ENCODE results near the gene CARD11. TPM values are rescaled to one million over a fixed set of nuclear protein-coding genes. Genes with fewer than 3 reads are reported as not detected.
A peak's percentile ranks its signal among the peaks of the same experiment; 100 is the strongest.

CARD11 gene
- total and polyA plus RNA-seq, 5 experiments from 2014 or later = 10.8 to 109 (median 40.2) TPM

DNA sequence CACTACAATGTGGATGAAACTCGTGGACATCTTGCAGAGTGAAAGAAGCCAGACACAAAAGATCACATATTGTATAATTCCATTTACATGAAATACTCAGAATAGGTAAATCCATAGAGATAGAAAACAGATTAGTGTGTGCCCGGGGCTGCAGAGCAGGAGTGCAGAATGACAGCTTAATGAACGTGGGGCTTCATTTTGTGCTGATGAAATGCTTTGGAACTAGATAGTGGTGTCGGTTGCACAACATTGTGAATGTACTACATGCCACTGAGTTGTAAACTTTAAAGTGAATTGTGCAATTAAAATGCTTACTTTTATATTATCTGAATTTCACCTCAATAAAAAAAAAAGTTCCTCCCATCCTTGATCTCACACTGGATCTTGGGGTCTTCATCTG is 31.8 kb upstream of the CARD11 start:
- ATAC-seq = no peak
- no peak for DNase-seq
- no peak overlapping the region for H3K4me3 Mint-ChIP-seq
- H3K36me3 Mint-ChIP-seq = peaks cover 0 to 12% (median 8%) of the 10 kb centered on the region in 3 donors
- no peak overlapping the region for H3K27ac Mint-ChIP-seq
- POLR2A ChIA-PET = no interaction called here
- H3K4me1 Mint-ChIP-seq = peaks cover 10 to 37% (median 24%) of the 10 kb centered on the region in 4 donors
- H3K27me3 Mint-ChIP-seq = no peaks in the 10 kb centered on the region
- peaks cover 0 to 13% (median 8%) of the 10 kb centered on the region in 9 donors for H3K9me3 Mint-ChIP-seq

- Mint-ChIP-seq H3K4me1 (peaks cover 20 to 47% (median 34%) of the 10 kb centered on the region in 4 donors), H3K27me3 (no peaks in the 10 kb centered on the region), H3K4me3 (no peak overlapping the region), H3K36me3 (peaks cover 0 to 13% (median 13%) of the 10 kb centered on the region in 3 donors), H3K27ac (peak overlapping the region in 3 of 10 donors; percentile 29 to 60 (median 53)), H3K9me3 (peaks cover 0 to 18% (median 10%) of the 10 kb centered on the region in 9 donors)
- DNase-seq = no peak
- POLR2A ChIA-PET = interaction anchor here (0.6 to 1.3 kb wide), 3 partner anchors 12 to 198 kb away, joined by 3 to 4 read pairs (median 3); no protein-coding TSS in a partner anchor
- no peak for ATAC-seq
Observed at GRCh38 chr7:3074459-3074821, 30.8 kb upstream of the CARD11 start.

DNA sequence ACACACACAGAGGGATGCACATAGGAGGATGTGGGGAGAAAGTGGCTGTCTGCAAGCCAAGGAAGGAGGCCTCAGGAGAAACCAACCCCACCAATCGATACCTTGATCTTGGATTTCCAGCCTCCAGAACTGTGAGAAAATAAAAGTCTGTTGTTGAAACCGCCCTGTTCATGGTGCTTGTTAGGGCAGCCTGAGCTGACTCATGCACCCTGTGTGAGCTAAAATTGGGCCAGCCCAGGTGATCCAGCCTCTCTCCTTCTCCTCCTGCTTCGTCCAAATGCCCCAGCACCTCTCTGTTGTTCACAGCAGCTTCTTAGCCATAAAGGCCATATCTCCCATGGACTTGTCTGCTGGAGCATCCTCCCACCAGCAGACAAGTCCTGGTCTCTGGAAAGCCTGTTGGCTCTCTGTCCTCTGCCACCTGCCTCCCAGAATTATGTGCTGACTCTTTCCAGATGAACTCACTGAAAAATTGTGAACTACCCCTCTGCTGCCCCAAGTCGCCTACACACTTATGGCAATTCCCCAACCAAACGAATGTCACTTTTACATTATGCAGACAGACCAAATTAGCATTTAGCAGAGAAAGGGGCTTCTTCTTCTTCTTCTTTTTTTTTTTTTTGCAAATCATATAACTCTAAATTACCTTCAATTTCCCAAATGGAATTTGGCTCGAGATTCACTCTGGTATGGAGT is 30.2 kb upstream of the CARD11 start:
- H3K4me3 Mint-ChIP-seq = no peak overlapping the region
- ATAC-seq (no peak), DNase-seq (no peak)
- H3K9me3 Mint-ChIP-seq = peaks cover 0 to 18% (median 10%) of the 10 kb centered on the region in 9 donors
- POLR2A ChIA-PET = interaction anchor here (0.7 to 1.3 kb wide), 2 partner anchors 11 to 197 kb away, joined by 3 read pairs; no protein-coding TSS in a partner anchor
- peaks cover 0 to 13% (median 13%) of the 10 kb centered on the region in 3 donors for H3K36me3 Mint-ChIP-seq
- no peaks in the 10 kb centered on the region for H3K27me3 Mint-ChIP-seq
- H3K27ac Mint-ChIP-seq = peak overlapping the region in 5 of 10 donors; percentile 29 to 60 (median 53)
- H3K4me1 Mint-ChIP-seq = peaks cover 25 to 52% (median 37%) of the 10 kb centered on the region in 4 donors

DNA sequence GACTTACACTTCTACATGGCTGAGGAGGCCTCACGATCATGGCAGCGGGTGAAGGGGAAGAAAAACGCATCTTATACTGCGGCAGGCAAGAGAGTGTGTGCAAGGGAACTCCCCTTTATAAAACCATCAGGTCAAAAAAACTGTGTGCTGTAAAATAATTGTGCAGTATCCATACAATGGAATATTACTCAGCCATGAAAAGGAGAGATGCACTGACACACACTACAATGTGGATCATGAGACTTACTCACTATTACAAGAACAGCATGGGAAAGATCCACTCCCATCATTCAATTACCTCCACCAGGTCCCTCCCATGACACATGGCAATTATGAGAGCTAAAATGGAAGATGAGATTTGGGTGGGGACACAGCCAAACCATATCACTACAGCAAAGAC is 27.2 kb upstream of the CARD11 start:
- Mint-ChIP-seq H3K4me1 (peaks cover 35 to 79% (median 62%) of the 10 kb centered on the region in 4 donors), H3K9me3 (peaks cover 0 to 16% (median 6%) of the 10 kb centered on the region in 9 donors), H3K4me3 (no peak overlapping the region), H3K27ac (peak overlapping the region in 6 of 10 donors; percentile 53 to 90 (median 77)), H3K27me3 (no peaks in the 10 kb centered on the region), H3K36me3 (peaks cover 0 to 13% (median 13%) of the 10 kb centered on the region in 3 donors)
- DNase-seq (no peak), ATAC-seq (no peak)
- POLR2A ChIA-PET = interaction anchor here (7.9 kb wide), 1 partner anchor 22 kb away, joined by 86 read pairs; no protein-coding TSS in a partner anchor

- peaks cover 0 to 13% (median 13%) of the 10 kb centered on the region in 3 donors for H3K36me3 Mint-ChIP-seq
- H3K27me3 Mint-ChIP-seq = no peaks in the 10 kb centered on the region
- peak in 3 of 10 donors; percentile 23 to 41 (median 27) for DNase-seq
- H3K4me1 Mint-ChIP-seq = peaks cover 45 to 89% (median 72%) of the 10 kb centered on the region in 4 donors
- H3K4me3 Mint-ChIP-seq = peak overlapping the region; percentile 56 to 82 (median 70)
- peak in 1 of 2 donors; percentile 45 for ATAC-seq
- POLR2A ChIA-PET = interaction anchor here (0.9 to 7.9 kb wide), 6 partner anchors 10 to 85 kb away, joined by 3 to 86 read pairs (median 4); no protein-coding TSS in a partner anchor
- peak overlapping the region; percentile 69 to 96 (median 89) for H3K27ac Mint-ChIP-seq
- peaks cover 0 to 13% (median 5%) of the 10 kb centered on the region in 9 donors for H3K9me3 Mint-ChIP-seq
Observed at GRCh38 chr7:3069771-3070449, 26.2 kb upstream of the CARD11 start.

- POLR2A ChIA-PET = interaction anchor here (0.6 to 7.9 kb wide), 4 partner anchors 12 to 378 kb away, joined by 3 to 86 read pairs (median 4); no protein-coding TSS in a partner anchor
- peaks cover 0 to 13% (median 5%) of the 10 kb centered on the region in 9 donors for H3K9me3 Mint-ChIP-seq
- peaks cover 43 to 93% (median 80%) of the 10 kb centered on the region in 4 donors for H3K4me1 Mint-ChIP-seq
- ATAC-seq (no peak), DNase-seq (no peak)
- H3K27me3 Mint-ChIP-seq = no peaks in the 10 kb centered on the region
- peak overlapping the region in 9 of 10 donors; percentile 49 to 81 (median 68) for H3K4me3 Mint-ChIP-seq
- peaks cover 0 to 13% (median 13%) of the 10 kb centered on the region in 3 donors for H3K36me3 Mint-ChIP-seq
- H3K27ac Mint-ChIP-seq = peak overlapping the region; percentile 69 to 96 (median 89)
Observed at GRCh38 chr7:3068530-3068929, 24.9 kb upstream of the CARD11 start.

DNA sequence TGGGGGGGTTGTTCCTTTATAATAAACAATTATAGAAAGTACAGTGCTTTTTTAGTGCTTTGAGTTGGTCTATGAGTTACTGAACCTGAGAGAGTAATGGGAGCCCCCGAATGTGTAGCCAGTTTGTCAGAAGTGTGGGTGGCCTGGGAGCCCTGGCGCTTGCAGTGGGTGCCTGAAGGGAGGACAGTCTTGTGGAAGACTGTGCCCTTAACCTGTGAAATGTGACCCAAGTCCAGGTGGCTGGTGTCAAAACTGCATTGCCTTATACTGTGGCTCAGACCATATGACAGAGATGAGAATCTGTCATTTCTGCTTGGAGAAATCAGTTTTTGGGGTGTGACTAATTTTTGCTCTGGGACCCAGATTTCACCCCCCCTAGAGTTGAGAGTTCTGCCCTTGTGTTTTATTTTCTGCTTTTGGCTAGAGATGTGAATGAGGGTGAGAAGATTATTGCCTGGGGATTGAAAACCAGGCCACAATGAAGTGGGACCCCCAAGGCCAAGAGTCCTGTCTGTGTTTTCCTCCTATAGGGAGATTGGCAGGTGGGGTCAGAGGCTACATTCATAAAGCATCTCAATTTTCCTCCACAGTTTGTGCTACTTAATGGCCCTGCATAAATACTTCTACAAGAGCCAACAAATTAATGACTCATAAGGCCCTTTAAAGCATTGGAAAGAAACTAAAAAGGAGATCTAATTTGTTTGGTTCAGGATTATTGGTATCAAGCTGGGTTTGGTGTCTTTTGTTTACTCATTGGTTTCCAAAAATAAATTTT is 24.1 kb upstream of the CARD11 start:
- ATAC-seq (no peak), DNase-seq (no peak)
- Mint-ChIP-seq H3K9me3 (peaks cover 0 to 13% (median 5%) of the 10 kb centered on the region in 9 donors), H3K4me3 (peak overlapping the region in 5 of 10 donors; percentile 1 to 62 (median 36)), H3K4me1 (peaks cover 51 to 95% (median 86%) of the 10 kb centered on the region in 4 donors), H3K36me3 (peaks cover 0 to 13% (median 13%) of the 10 kb centered on the region in 3 donors), H3K27ac (peak overlapping the region; percentile 16 to 94 (median 81)), H3K27me3 (no peaks in the 10 kb centered on the region)
- POLR2A ChIA-PET = interaction anchor here (0.9 to 7.9 kb wide), 4 partner anchors 13 to 26 kb away, joined by 3 to 86 read pairs (median 3); partner anchors contain the start of gene CARD11

- peak overlapping the region in 7 of 10 donors; percentile 2 to 68 (median 50) for H3K4me3 Mint-ChIP-seq
- DNase-seq (no peak), ATAC-seq (no peak)
- H3K36me3 Mint-ChIP-seq = peaks cover 0 to 13% (median 13%) of the 10 kb centered on the region in 3 donors
- H3K27ac Mint-ChIP-seq = peak overlapping the region in 9 of 10 donors; percentile 63 to 94 (median 83)
- POLR2A ChIA-PET = interaction anchor here (0.9 to 7.9 kb wide), 4 partner anchors 23 to 85 kb away, joined by 3 to 86 read pairs (median 3); partner anchors contain the start of gene CARD11
- peaks cover 52 to 97% (median 86%) of the 10 kb centered on the region in 4 donors for H3K4me1 Mint-ChIP-seq
- no peaks in the 10 kb centered on the region for H3K27me3 Mint-ChIP-seq
- H3K9me3 Mint-ChIP-seq = peaks cover 0 to 13% (median 5%) of the 10 kb centered on the region in 9 donors
Observed at GRCh38 chr7:3067193-3067592, 23.5 kb upstream of the CARD11 start.

DNA sequence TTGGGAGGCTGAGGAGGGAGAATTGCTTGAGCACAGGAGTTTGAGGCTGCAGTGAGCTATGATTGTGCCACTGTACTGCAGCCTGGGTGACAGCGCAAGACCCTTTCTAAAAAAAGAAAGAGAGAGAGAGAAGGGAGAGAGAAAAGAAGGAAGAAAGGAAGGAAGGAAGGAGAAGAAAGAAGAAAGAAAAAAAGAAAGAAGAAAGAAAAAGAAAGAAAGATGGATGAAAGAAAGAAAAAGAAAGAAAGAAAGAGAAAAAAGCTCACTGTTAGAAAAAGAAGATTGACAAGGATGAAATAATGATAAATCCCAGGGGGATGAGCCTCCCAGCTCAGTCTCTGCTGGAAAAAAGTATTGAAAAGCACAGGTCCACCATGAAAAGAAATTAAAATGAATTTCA is 22.8 kb upstream of the CARD11 start:
- H3K4me3 Mint-ChIP-seq = peak overlapping the region in 6 of 10 donors; percentile 11 to 87 (median 71)
- H3K9me3 Mint-ChIP-seq = peaks cover 0 to 12% (median 5%) of the 10 kb centered on the region in 9 donors
- POLR2A ChIA-PET = interaction anchor here (0.9 to 7.9 kb wide), 5 partner anchors 23 to 85 kb away, joined by 3 to 86 read pairs (median 3); partner anchors contain the start of gene CARD11
- H3K27ac Mint-ChIP-seq = peak overlapping the region in 9 of 10 donors; percentile 35 to 95 (median 85)
- ATAC-seq = no peak
- no peak for DNase-seq
- peaks cover 0 to 13% (median 12%) of the 10 kb centered on the region in 3 donors for H3K36me3 Mint-ChIP-seq
- H3K27me3 Mint-ChIP-seq = no peaks in the 10 kb centered on the region
- H3K4me1 Mint-ChIP-seq = peaks cover 53 to 95% (median 86%) of the 10 kb centered on the region in 4 donors

GRCh38 chr7:3065724-3066143 is 22.1 kb upstream of the CARD11 start:
- no peaks in the 10 kb centered on the region for H3K27me3 Mint-ChIP-seq
- H3K4me3 Mint-ChIP-seq = peak overlapping the region; percentile 39 to 87 (median 72)
- peak overlapping the region; percentile 85 to 95 (median 92) for H3K27ac Mint-ChIP-seq
- POLR2A ChIA-PET = interaction anchor here (0.6 to 7.9 kb wide), 11 partner anchors 22 to 423 kb away, joined by 3 to 86 read pairs (median 5); partner anchors contain the start of gene CARD11
- peaks cover 0 to 6% (median 5%) of the 10 kb centered on the region in 3 donors for H3K36me3 Mint-ChIP-seq
- H3K4me1 Mint-ChIP-seq = peaks cover 51 to 88% (median 81%) of the 10 kb centered on the region in 4 donors
- peak; percentile 25 to 78 (median 53) for DNase-seq
- peak; percentile 51 to 56 for ATAC-seq
- H3K9me3 Mint-ChIP-seq = peaks cover 0 to 8% (median 0%) of the 10 kb centered on the region in 9 donors

DNA sequence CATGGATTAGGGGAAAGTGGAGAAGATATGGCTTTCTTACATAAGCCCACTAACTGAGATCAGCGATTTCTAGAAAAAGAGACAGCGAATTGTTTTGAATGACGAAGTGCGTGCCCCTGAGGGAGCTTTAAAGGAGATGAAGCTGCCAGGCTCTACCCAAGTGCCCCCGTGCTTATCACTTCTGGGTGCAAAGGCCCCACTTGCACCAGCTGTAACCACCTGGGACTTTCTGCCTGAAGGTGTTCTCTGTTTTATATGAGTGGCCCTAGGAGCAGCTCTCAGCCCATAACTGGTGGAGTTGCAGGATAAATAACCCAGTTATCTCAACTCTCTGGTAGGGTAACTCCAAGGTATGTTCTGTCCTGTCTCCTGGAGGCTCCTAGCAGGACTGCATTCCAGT is 20.4 kb upstream of the CARD11 start:
- Mint-ChIP-seq H3K4me3 (peak overlapping the region in 9 of 10 donors; percentile 32 to 90 (median 76)), H3K36me3 (no peaks in the 10 kb centered on the region), H3K9me3 (no peaks in the 10 kb centered on the region), H3K27ac (peak overlapping the region; percentile 85 to 97 (median 95)), H3K4me1 (peaks cover 41 to 76% (median 66%) of the 10 kb centered on the region in 4 donors), H3K27me3 (no peaks in the 10 kb centered on the region)
- ATAC-seq (no peak), DNase-seq (no peak)
- POLR2A ChIA-PET = interaction anchor here (1.2 to 7.9 kb wide), 5 partner anchors 14 to 92 kb away, joined by 3 to 86 read pairs (median 7); partner anchors contain the start of gene CARD11

Measured in naive thymus-derived CD8-positive, alpha-beta T cell (primary cell).